Gastrocnemius medialis (tissue), 4 donors: ENCODE measurements around the gene NOL9. TPM values are rescaled to one million over a fixed set of nuclear protein-coding genes. Genes with fewer than 3 reads are reported as not detected.

Experiments
- ATAC-seq, 2 donors: fragments of 150-250 bp; one replicate each; pipeline ENCODE4 v1.9.1; 2016
- DNase-seq, 2 donors: peaks; one replicate each; pipeline ENCODE4 v3.0.0-alpha.2; 2019
- H3K27ac ChIP-seq, 4 donors: fragments of 200-600 bp; sonication (generic); 1 replicate in 1 of 4; 2 replicates in 3 of 4; pipeline ENCODE4 v1.5.1; 2016 to 2018; ENCODE audit warnings: mild to moderate bottlenecking in 2 of 4, moderate library complexity in 1 of 4
- H3K27me3 ChIP-seq, 3 donors: fragments of 200-600 bp; sonication (generic) in 2 of 3; 1 replicate in 1 of 3; 2 replicates in 2 of 3; pipeline versions ENCODE4 v1.5.1 to v1.6.0; 2016 to 2019; ENCODE audit warnings: mild to moderate bottlenecking in 1 of 3, moderate library complexity in 1 of 3
- H3K36me3 ChIP-seq, 2 donors: fragments of 200-600 bp; sonication (generic) in 1 of 2; one replicate each; pipeline ENCODE4 v1.5.1; 2017 to 2018
- H3K4me1 ChIP-seq, 2 donors: fragments of 200-600 bp; sonication (generic) in 1 of 2; one replicate each; pipeline ENCODE4 v1.5.1; 2016 to 2017; ENCODE audit warnings: mild to moderate bottlenecking in 2 of 2
- H3K4me3 ChIP-seq, 4 donors: fragments of 200-600 bp; sonication (generic) in 3 of 4; 1 replicate in 1 of 4; 2 replicates in 3 of 4; pipeline ENCODE4 v1.5.1; 2016 to 2019; ENCODE audit warnings: mild to moderate bottlenecking in 2 of 4
- H3K9me3 ChIP-seq, 3 donors: fragments of 200-600 bp; sonication (generic) in 2 of 3; 1 replicate in 1 of 3; 2 replicates in 2 of 3; pipeline ENCODE4 v1.5.1; 2016 to 2019
- CTCF ChIP-seq, 5 experiments: fragments of 450-650 bp in 3 of 5; fragments of 200-600 bp in 2 of 5; sonication (generic) in 2 of 5; IDR thresholded peaks in 4 of 5; conservative IDR thresholded peaks in 1 of 5; 1 replicate in 4 of 5; 2 replicates in 1 of 5; pipeline ENCODE4 v1.5.1; 2016 to 2019; ENCODE audit warnings: antibody characterized with exemption in 5 of 5, mild to moderate bottlenecking in 3 of 5, moderate library complexity in 3 of 5
- POLR2A ChIP-seq, 2 donors: fragments of 450-650 bp; IDR thresholded peaks; one replicate each; pipeline ENCODE4 v1.6.1; 2017; ENCODE audit warnings: antibody characterized with exemption in 2 of 2, mild to moderate bottlenecking in 2 of 2, moderate library complexity in 2 of 2
- in situ Hi-C, 4 donors: fragments of 200-750 bp; cut with MboI; loops; one replicate each; pipeline versions ENCODE4 v1.15.0 to v1.8.0; 2017; ENCODE audit warnings: low sequenced_read_pairs in 4 of 4
- intact Hi-C: fragments of 100-400 bp; cut with DNase I; formaldehyde crosslinking; loops from one replicate; pipeline ENCODE4 v1.15.1; 2023; ENCODE audit warnings: low total_unique reads
- total RNA-seq, 4 donors: library from RNA; depleted of rRNA; stranded (reverse); fragments of >200 nt; gene quantifications; one replicate each; pipeline versions ENCODE4 v1.1.0 to v1.2.3, GENCODE V29; 2016

Gene NOL9
- total RNA-seq, 4 donors from 2014 or later = 13.6 to 33.0 (median 21.9) TPM

- no peaks in the 10 kb centered on the region for H3K36me3 ChIP-seq
- TF ChIP-seq CTCF (IDR thresholded peaks at IDR 0.05 in 4 of 5, conservative IDR thresholded peaks at IDR 0.05 in 1 of 5) = no peak
- ATAC-seq = no peak
- DNase-seq = no peak
- H3K9me3 ChIP-seq = no peaks in the 10 kb centered on the region
- in situ Hi-C loops (no loop called here), intact Hi-C loops (no loop called here)
- H3K27ac ChIP-seq = no peak overlapping the region
- no peak overlapping the region for H3K4me3 ChIP-seq
- no peaks in the 10 kb centered on the region for H3K4me1 ChIP-seq
- no peaks in the 10 kb centered on the region for H3K27me3 ChIP-seq
These were observed 81.9 kb downstream of the NOL9 start for GRCh38 chr1:6472391-6472790.

GRCh38 chr1:6471970-6472368 is 82.3 kb downstream of the NOL9 start:
- H3K27ac ChIP-seq = no peak overlapping the region
- no peaks in the 10 kb centered on the region for H3K27me3 ChIP-seq
- intact Hi-C loops = no loop called here
- TF ChIP-seq CTCF (IDR thresholded peaks at IDR 0.05 in 4 of 5, conservative IDR thresholded peaks at IDR 0.05 in 1 of 5) = no peak
- no peak for TF ChIP-seq POLR2A (IDR thresholded peaks at IDR 0.05)
- DNase-seq (no peak), ATAC-seq (no peak)
- H3K36me3 ChIP-seq = no peaks in the 10 kb centered on the region
- no peaks in the 10 kb centered on the region for H3K9me3 ChIP-seq
- no peaks in the 10 kb centered on the region for H3K4me1 ChIP-seq
- no peak overlapping the region for H3K4me3 ChIP-seq
- in situ Hi-C loops = no loop called here

Other genes starting within 250 kb of the NOL9 start
- 1 to 10 TPM; 1.3 to 5.8 (median 3.2) TPM for gene ACOT7, start 160.7 kb downstream of the NOL9 start, total RNA-seq
- under 1 TPM in 1 of 4 donors, not detected in 3; 0.24 TPM for gene HES2, start 134.6 kb downstream of the NOL9 start, total RNA-seq
- gene ESPN, start 129.7 kb downstream of the NOL9 start, total RNA-seq = under 1 TPM in 1 of 4 donors, not detected in 3; 0.41 TPM
- 1 to 10 TPM; 1.0 to 4.2 (median 2.7) TPM for gene TNFRSF25, start 88.3 kb downstream of the NOL9 start, total RNA-seq
- gene PLEKHG5, start 62.8 kb downstream of the NOL9 start, total RNA-seq = 1 to 10 TPM; 1.2 to 2.3 (median 1.6) TPM
- not detected for gene TAS1R1, start 794 bp upstream of the NOL9 start, total RNA-seq
- gene ZBTB48, start 25.5 kb upstream of the NOL9 start, total RNA-seq = 10 to 100 TPM in 3 of 4 donors, 1 to 10 TPM in 1; 9.3 to 14.5 (median 11.3) TPM
- 100 to 1,000 TPM; 176 to 481 (median 267) TPM for gene KLHL21, start 48.4 kb upstream of the NOL9 start, total RNA-seq
- 1 to 10 TPM; 4.7 to 8.5 (median 5.3) TPM for gene PHF13, start 59.2 kb upstream of the NOL9 start, total RNA-seq
- gene THAP3, start 70.4 kb upstream of the NOL9 start, total RNA-seq = 10 to 100 TPM; 16.7 to 31.0 (median 24.2) TPM
- 10 to 100 TPM; 23.3 to 40.7 (median 30.8) TPM for gene DNAJC11, start 147.3 kb upstream of the NOL9 start, total RNA-seq
- gene CAMTA1, start 230.9 kb upstream of the NOL9 start, total RNA-seq = 100 to 1,000 TPM in 1 of 4 donors, 10 to 100 TPM in 3; 60.5 to 113 (median 70.4) TPM